Limb (tissue), 2 donors: ENCODE results near the gene GAST.

Experiments used
- DNase-seq, 2 donors: peaks; one replicate each; pipeline ENCODE4 v3.0.0-alpha.2; 2016; ENCODE audit errors: extremely low spot score in 2 of 2

Gene GAST

GRCh38 chr17:41738801-41739112, 26.6 kb downstream of the GAST start:
- no peak for DNase-seq

- no peak for DNase-seq
These were observed 27.7 kb downstream of the GAST start for GRCh38 chr17:41739661-41740352.

GRCh38 chr17:41740506-41740905, 28.4 kb downstream of the GAST start:
- DNase-seq: no peak

GRCh38 chr17:41741709-41742108, 29.6 kb downstream of the GAST start:
- no peak for DNase-seq

- no peak for DNase-seq
These were observed 36.1 kb downstream of the GAST start for GRCh38 chr17:41748275-41748674.

GRCh38 chr17:41750862-41751261, 38.7 kb downstream of the GAST start:
- no peak for DNase-seq

GRCh38 chr17:41751288-41751687, 39.2 kb downstream of the GAST start:
- no peak for DNase-seq

- no peak for DNase-seq
These were observed 41.9 kb downstream of the GAST start for GRCh38 chr17:41754066-41754465.

- DNase-seq: no peak
These were observed 46.5 kb downstream of the GAST start for GRCh38 chr17:41758601-41759000.

- no peak for DNase-seq
These were observed 48.7 kb downstream of the GAST start for GRCh38 chr17:41760878-41761277.

GRCh38 chr17:41762391-41762790, 50.3 kb downstream of the GAST start:
- no peak for DNase-seq

- no peak for DNase-seq
These were observed 50.7 kb downstream of the GAST start for GRCh38 chr17:41762841-41763240.

GRCh38 chr17:41763327-41763726, 51.2 kb downstream of the GAST start:
- DNase-seq: no peak
